OCI-LY3 (cell line): ENCODE data around the gene CCDC6.
"Not testable (repeated sequence)": the region's sequence is repeated elsewhere in the genome, so short reads cannot be mapped to it uniquely, and the experiment has no call there.

Experiments used
- H2AFZ ChIP-seq: fragments of 200-600, 300-600 bp; shearing (Covaris generic); 2 replicates; pipeline ENCODE4 v1.6.0; 2014; ENCODE audit warnings: antibody characterized with exemption, low read depth, low read length
- H3K27ac ChIP-seq: fragments of 200-600, 300-600 bp; sonication (generic); 2 replicates; pipeline ENCODE4 v1.5.1; 2014; ENCODE audit warnings: mild to moderate bottlenecking, low read length, moderate library complexity, mixed read lengths
- H3K27me3 ChIP-seq: fragments of 200-600, 300-600 bp; sonication (generic); 2 replicates; pipeline ENCODE4 v1.6.1; 2014; ENCODE audit warnings: low read depth, low read length, mixed read lengths
- H3K36me3 ChIP-seq: fragments of 200-600, 300-600 bp; sonication (generic); replicated peaks from 2 replicates; pipeline ENCODE3; 2014; ENCODE audit warnings: low read depth, low read length, mixed read lengths
- H3K4me1 ChIP-seq: fragments of 300-600, 200-600 bp; sonication (generic); 2 replicates; pipeline ENCODE4 v1.6.1; 2014; ENCODE audit warnings: low read length, mixed read lengths
- H3K4me2 ChIP-seq: fragments of 200-600, 300-600 bp; sonication (generic); 2 replicates; pipeline ENCODE4 v1.6.1; 2014; ENCODE audit warnings: low read length, mixed read lengths
- H3K4me3 ChIP-seq: fragments of 300-600, 200-600 bp; sonication (generic); 2 replicates; pipeline ENCODE4 v1.5.1; 2014; ENCODE audit warnings: antibody characterized with exemption, mild to moderate bottlenecking, low read length, moderate library complexity
- H3K79me2 ChIP-seq: fragments of 300-600, 200-600 bp; shearing (Covaris generic); 2 replicates; pipeline ENCODE4 v1.6.1; 2014; ENCODE audit warnings: mild to moderate bottlenecking, low read length, mixed read lengths
- H3K9ac ChIP-seq: fragments of 300-600, 200-600 bp; shearing (Covaris generic); 2 replicates; pipeline ENCODE4 v1.6.0; 2014; ENCODE audit warnings: mild to moderate bottlenecking, low read length, moderate library complexity
- H3K9me3 ChIP-seq: fragments of 200-600, 300-600 bp; shearing (Covaris generic); 2 replicates; pipeline ENCODE4 v1.6.1; 2014; ENCODE audit warnings: low read length, mixed read lengths; ENCODE audit not compliant: insufficient read depth
- H4K20me1 ChIP-seq: fragments of 200-600, 300-600 bp; sonication (generic); 2 replicates; pipeline ENCODE4 v1.6.1; 2016; ENCODE audit warnings: low read length, mixed read lengths; ENCODE audit not compliant: insufficient read depth
- CTCF ChIP-seq: fragments of 200-600, 300-600 bp; sonication (generic); IDR thresholded peaks from 2 replicates; pipeline ENCODE4 v1.5.1; 2014; ENCODE audit warnings: antibody characterized with exemption, low read length, low read depth
- EZH2phosphoT487 ChIP-seq: fragments of 200-600 bp; shearing (Covaris generic); IDR thresholded peaks from 2 replicates; pipeline ENCODE4 v1.6.1; 2018; ENCODE audit warnings: antibody characterized with exemption, mixed run types, low read depth

The CCDC6 gene

GRCh38 chr10:59878915-59879314, 27.4 kb downstream of the CCDC6 start:
- Histone ChIP-seq H3K79me2 (peaks cover 72% of the 10 kb centered on the region), H3K4me1 (peaks cover 74% of the 10 kb centered on the region), H3K4me2 (peak overlapping the region; percentile 82), H3K9ac (no peak overlapping the region), H3K27me3 (peaks cover 4% of the 10 kb centered on the region; the same call in 1 of the 2 replicates), H3K4me3 (peak overlapping the region; percentile 65), H3K36me3 (no peaks in the 10 kb centered on the region), H3K9me3 (no peaks in the 10 kb centered on the region), H2AFZ (no peak overlapping the region), H3K27ac (no peak overlapping the region), H4K20me1 (peaks cover 75% of the 10 kb centered on the region)
- no peak for TF ChIP-seq EZH2phosphoT487
- no peak for TF ChIP-seq CTCF

GRCh38 chr10:59878289-59878688, 28.1 kb downstream of the CCDC6 start:
- no peak for TF ChIP-seq EZH2phosphoT487
- TF ChIP-seq CTCF, result no peak
- no peaks in the 10 kb centered on the region for H3K36me3 ChIP-seq
- H3K4me2 ChIP-seq, result no peak overlapping the region
- peaks cover 73% of the 10 kb centered on the region for H3K79me2 ChIP-seq
- H3K27ac ChIP-seq, result no peak overlapping the region
- no peak overlapping the region for H3K9ac ChIP-seq
- peaks cover 74% of the 10 kb centered on the region for H3K4me1 ChIP-seq
- H3K27me3 ChIP-seq, result no peaks in the 10 kb centered on the region
- peaks cover 75% of the 10 kb centered on the region for H4K20me1 ChIP-seq
- H3K9me3 ChIP-seq, result no peaks in the 10 kb centered on the region
- no peak overlapping the region for H2AFZ ChIP-seq
- H3K4me3 ChIP-seq, result no peak overlapping the region

- H3K79me2 ChIP-seq, result peaks cover 83% of the 10 kb centered on the region
- no peak overlapping the region for H3K9ac ChIP-seq
- no peak overlapping the region for H3K27ac ChIP-seq
- H3K27me3 ChIP-seq, result no peaks in the 10 kb centered on the region
- no peak for TF ChIP-seq CTCF
- TF ChIP-seq EZH2phosphoT487, result no peak
- no peak overlapping the region for H3K4me3 ChIP-seq
- H3K4me2 ChIP-seq, result no peak overlapping the region
- H3K36me3 ChIP-seq, result no peaks in the 10 kb centered on the region
- peaks cover 75% of the 10 kb centered on the region for H3K4me1 ChIP-seq
- H2AFZ ChIP-seq, result no peak overlapping the region
- no peaks in the 10 kb centered on the region for H3K9me3 ChIP-seq
- peaks cover 80% of the 10 kb centered on the region for H4K20me1 ChIP-seq
Observed at GRCh38 chr10:59877191-59877671, 29.1 kb downstream of the CCDC6 start.

GRCh38 chr10:59876695-59877094, 29.7 kb downstream of the CCDC6 start:
- Histone ChIP-seq H4K20me1 (peaks cover 80% of the 10 kb centered on the region), H3K27me3 (no peaks in the 10 kb centered on the region), H3K27ac (no peak overlapping the region), H3K36me3 (no peaks in the 10 kb centered on the region), H3K9ac (no peak overlapping the region), H3K79me2 (peaks cover 87% of the 10 kb centered on the region), H3K9me3 (no peaks in the 10 kb centered on the region), H3K4me1 (peaks cover 73% of the 10 kb centered on the region), H2AFZ (no peak overlapping the region), H3K4me3 (no peak overlapping the region), H3K4me2 (no peak overlapping the region)
- TF ChIP-seq EZH2phosphoT487 (no peak), CTCF (no peak)

- H3K4me2 ChIP-seq, result peak overlapping the region; percentile 16; the same call in 1 of the 2 replicates
- H3K79me2 ChIP-seq, result peaks cover 90% of the 10 kb centered on the region
Observed at GRCh38 chr10:59876208-59876607, 30.1 kb downstream of the CCDC6 start.

More at GRCh38 chr10:59876208-59876607, 30.1 kb downstream of the CCDC6 start:
- not testable (repeated sequence) for H2AFZ ChIP-seq, H3K27ac ChIP-seq, H3K9ac ChIP-seq, H3K27me3 ChIP-seq, H3K9me3 ChIP-seq, H3K4me3 ChIP-seq, H3K36me3 ChIP-seq
- Histone ChIP-seq H4K20me1 (peaks cover 80% of the 10 kb centered on the region), H3K4me1 (peaks cover 68% of the 10 kb centered on the region)
